NCI-H2029 (cell line): ENCODE data around the gene FEZF1.
"Not testable (repeated sequence)": the region's sequence is repeated elsewhere in the genome, so short reads cannot be mapped to it uniquely, and the experiment has no call there.

Experiments used
- DNase-seq: peaks from one replicate; lab custom pipeline; 2025; lab: John Stamatoyannopoulos, UW

The FEZF1 gene

DNA sequence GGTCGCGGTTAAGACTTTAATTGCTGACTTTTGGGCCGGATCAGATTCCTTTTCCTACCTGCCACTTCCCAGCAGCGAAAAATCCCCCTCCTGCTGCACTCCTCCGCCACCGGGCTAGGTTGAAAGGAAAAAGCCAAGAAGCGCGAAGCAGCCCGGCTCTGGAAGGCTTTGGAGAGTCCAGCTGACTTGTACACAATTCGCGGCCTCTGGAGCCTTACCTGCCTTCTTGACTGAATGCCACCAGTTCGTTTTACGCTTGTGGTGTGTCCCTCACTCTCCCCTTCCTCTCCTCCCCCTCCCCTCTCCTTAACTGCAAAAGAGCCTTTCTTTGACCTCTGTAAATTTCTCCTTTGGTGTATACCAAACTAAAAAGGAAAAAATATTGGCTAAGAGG is 2.7 kb upstream of the FEZF1 start:
- no peak for DNase-seq

DNA sequence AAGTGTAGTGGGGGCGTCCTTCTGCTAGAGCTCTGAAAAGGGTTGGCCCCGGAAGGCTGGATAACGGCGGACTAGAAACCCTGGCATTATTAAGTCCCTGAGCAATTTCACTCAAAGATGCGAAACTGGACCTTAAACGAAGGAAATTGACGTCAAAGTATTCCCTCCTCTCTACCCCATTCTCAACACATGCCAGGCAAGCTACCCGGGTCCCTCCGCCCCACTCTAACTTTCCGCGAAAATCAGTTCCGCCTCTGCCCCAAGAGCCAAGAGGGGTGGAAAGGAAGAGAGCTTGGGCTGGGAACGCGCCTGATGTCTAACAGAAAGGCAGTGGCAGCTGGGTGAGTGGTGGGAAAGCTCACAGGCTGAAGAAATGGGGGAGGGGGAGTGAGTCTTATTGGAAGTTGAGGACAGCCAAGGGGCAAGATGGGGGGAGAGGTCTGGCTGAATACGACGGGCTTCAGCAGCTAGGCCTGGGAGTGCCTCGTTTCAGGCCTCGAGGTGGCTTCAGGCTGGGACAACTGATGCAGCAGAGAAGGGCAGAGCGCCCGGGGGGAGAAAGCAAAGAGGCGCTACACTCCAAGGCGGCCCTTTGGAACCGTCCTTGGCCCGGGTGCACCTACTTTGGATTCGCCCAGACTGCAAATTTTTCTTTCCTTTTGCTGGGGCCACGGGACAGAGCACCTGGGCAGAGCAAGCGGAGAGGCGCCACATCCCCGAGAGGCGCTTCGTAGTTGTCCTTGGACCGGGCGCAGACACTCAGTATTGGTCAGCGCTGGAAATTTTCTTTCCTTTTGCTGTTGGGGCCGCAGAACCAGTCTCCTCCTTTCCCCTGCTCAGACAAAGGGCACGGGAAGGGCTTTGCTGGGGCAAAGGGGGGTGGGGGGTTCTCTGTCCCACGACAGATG is 2.0 kb upstream of the FEZF1 start:
- DNase-seq: no peak

DNA sequence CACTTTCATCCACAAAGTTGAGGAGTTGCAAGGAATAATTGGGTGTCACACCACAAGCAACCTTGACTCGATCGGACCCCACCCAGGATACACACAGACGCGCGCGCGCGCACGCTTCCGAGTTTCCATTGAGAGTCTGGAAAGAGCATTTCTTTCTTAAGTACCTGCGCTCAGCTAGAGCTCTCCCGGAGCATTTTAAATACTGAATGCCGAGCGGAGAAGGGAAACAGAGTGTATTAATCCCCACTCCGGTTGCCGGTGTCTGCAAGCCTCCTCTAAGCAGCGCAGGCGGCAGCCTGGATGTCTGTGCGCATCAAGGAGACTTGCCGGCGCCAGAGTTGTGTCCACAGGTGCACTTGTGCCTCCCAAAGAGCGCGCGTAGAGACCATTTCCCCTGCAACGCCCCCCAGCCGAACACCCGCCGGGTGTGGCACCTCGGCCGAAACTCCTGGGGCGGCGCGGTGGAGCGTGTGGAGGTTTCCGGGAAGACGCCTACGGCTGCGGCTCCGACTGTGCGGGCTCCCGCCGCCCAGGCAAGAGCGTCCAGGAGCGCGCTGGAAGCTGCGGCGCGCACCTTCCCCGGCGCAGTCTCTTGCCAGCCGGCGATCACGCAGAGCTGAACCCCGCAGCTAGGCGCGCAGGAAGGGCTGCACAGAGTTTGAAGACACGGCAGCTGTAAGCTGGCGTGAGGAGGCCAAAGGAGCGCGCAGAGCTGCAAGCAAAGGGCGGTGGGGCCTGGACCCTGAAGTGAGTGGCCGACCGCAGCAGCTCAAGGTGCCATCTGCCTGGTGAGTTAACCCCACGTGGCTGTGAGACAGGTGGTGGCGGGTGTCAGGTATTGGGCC is 1.1 kb upstream of the FEZF1 start:
- peak; percentile 36 for DNase-seq

DNA sequence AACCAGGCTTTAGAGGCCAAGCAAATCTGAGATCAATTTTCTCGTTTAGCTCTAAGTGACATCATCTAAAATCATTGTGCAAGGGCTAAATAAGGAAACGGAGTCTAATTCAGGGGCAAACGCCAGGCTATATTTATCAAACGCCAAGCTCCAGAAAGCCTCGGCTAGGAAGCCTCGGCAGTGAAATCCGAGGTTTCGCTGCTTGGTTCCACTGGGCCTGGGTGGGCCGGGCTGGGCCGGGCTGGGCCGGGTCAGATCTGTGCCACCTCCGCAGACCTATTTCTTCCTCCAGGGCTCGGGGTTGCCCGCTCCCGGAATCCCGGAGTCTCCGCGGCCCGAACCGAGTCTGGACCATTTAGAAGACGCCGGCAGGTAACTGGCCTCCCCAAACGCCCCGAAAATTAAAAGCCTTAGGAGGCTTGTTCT is 459 bp upstream of the FEZF1 start:
- DNase-seq: peak; percentile 28

DNA sequence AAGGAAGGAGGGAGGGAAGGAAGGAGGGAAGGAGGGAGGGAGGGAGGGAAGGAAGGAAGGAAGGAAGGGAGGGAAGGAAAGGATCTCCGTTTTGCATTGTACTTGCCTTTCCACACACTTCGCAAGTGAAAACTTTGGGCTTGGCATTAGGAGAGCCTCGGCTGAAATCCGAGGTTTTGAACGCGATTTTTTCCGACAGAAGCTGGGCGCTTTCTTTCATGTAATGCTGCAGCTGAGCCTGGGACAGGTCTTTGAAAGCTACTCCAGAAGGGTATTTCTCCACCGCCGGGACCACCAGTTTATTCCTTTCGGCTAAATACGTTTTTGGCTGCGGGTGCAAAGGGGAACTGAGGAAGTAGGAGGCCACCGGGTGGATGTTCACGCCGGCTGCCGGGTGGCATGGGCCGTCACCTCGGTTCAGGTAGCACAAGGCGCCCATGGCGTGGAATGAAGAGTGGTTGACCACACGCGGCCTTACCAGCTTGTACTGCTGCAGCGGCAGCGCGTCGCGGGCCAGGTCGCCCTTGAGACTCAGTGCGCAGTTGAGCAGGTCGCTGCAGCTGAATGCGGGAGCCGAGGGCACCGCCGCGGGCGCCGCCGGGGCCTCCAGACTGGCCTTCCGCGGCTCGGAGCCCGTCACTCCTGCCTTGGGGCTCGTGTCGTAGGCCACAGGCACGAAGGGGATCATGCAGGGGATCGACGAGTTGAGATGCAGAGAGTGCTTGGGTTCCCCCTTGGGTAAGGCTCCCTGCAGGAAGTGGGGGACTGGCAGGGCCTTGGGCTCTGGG is 825 bp downstream of the FEZF1 start:
- no peak for DNase-seq

DNA sequence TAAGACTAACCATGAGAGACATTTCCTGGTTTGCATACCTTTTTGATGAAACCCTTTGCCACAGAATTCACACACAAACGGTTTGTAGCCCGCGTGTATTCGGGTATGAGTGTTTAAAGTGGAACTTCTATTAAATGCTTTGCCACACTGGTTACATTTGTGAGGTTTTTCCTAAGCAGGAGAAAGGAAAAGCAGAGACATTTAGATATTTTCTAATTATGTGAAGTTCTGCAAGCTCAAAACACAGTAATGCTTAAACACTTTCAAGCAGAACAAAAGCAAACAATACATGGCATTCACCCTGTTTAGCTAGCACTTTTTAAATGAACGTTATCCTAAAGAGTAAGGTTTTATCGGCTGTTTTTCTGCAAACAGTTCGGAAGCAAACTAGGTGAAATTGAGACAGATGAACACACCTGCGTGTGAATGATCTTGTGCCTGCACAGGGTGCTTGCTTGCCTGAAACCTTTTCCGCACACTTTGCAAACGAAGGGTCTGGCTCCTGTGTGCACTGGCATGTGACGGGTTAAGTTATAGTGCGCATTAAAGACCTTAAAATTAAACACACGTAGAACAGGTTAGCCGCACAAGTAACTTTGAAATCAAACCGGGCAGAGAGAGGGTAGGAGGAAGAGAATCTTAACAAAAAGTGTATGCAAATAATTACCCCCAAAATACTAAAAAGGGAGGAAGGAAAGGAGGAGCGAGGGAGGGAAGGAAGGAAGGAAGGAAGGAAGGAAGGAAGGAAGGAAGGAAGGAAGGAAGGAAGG is 1.6 kb downstream of the FEZF1 start:
- DNase-seq: no peak

DNA sequence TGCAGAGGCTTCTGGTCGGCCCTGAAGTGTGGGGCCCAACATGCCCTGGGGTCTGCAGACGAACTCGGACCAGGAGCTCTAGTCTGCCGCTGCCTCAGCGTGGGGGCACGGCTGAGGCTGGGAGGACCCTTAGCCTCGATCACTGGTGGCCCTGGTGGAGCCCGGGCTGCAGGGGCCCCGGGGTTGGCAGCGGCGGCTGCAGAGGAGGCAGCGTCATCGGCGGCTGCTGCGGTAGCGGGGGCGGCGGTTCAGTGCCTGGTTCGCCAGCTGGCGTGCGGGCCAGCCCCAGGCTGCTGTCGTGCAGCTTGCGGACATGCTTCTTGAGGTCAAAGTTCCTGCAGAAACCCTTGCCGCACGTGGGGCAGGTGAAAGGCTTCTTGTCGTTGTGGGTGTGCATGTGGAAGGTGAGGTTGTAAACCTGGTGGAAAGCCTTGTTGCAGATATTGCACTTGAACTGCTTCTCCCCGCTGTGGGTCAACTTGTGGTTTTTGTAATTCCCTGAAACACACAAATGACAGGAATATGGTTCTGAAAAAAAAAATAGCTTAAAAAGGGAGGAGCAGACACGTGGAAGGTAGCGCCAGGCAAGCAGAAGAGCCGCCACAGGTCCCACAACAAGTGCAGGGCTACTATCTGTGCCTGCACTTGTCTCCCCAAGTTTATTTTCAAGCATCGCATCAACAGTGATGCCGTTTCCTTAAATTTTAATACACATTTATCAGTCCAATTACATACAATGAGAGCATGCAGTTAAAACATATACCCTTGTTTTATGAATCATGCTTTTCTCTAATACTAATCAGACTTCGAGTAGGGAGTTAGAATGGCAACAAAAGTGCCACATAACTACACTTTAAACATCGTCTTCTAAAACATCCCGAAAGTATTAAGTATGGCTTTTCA is 2.4 kb downstream of the FEZF1 start:
- no peak for DNase-seq

DNA sequence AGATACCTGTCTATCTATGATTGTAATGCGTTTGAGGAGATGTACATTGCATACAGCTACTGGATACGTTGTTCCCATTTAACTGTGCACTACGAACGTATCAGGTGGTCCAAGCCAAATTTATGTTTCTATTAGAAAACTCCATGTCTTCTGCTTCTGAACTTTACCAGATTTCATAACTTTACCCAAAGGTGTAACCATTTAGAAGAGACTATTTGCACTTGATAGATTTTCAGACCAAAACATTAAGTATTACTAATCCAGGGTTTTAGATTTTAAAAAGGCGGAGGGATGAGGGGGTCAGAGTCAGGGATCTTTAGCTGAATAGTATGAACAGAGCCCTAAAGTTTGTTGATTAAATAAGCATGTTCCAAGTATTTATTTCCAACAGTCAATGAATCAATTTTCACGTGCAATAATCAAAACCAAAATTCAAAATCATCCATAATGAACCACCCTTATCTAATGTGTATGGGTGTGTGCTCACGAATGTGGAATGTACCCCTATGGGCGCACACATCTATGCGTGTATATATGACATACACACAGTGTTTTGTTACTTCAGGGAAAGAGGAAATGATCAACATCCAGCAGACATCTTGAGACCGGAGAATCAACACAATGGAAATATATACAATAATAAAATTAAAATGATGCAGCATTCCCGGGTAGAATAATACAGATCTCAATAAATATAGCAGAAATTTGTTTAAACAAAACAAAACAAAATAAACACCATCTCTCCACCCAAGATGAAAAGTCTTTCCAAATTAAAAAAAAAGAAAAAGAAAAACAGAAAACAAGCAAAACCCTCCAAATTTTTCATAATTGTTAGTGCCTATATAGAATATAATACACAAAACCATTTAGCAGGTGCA is 3.4 kb downstream of the FEZF1 start:
- DNase-seq: no peak

DNA sequence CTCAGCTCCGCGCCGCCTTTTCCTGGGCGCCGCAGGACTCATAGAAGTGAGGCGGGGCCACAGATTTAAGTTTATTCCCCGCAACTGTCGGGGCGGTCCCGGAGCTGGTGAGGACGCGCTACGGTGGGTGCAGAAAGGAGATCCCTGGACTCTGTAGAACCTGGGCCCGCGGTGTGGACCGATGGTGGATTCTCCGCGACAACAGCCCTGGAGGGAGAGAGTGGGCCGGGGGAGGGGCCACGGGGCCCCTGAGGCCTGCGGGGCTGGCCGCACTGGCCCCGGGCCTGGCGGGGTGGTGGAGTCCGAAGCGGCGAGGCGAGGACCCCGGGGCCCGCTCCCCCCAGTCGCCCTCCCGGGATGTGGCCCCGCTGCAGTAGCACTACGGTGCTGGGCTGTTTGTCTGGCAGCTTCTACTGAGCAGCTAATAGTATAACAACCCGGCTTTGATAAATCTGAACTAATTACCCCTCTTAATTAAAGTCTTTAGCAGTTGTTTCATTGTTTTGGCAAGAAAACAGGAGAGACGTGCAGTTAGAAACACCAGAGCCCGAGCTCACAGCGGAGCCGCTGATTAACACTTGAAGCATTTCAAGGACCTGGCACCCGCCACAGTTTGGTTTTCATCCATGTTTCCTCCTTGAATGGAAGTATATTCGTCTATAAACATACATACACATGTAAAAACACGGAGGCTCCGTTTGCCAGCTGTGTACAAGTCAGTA is 4.2 kb downstream of the FEZF1 start:
- DNase-seq: peak; percentile 32

DNA sequence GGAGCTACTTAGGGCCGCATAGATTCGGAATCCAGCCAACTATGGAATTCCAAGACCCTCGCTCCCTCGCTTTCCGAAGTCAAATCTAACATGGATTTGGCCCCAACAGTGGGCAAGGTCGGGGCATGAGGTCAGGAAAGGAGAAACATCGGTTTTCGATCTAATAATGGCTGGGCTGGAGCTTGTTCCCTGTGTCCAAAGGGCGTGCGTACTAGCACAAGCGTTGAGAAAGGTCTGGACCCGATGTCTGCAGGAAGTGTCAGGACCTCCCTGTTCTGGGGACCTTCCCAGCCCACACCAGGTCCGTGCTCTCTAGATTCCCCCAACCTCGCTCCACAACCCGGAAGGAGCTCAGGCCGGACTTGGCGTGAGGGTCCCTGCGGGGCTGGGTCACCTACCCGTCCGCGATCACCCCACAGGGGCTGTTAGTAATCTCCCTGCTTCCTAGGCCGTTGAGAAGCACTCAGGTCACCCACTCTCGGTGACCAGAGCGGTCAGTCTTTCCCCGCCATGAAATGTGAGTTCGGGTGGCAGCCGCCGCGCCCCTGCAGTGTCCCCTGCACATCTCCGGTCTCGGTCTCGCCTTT is 4.8 kb downstream of the FEZF1 start:
- no peak for DNase-seq

DNA sequence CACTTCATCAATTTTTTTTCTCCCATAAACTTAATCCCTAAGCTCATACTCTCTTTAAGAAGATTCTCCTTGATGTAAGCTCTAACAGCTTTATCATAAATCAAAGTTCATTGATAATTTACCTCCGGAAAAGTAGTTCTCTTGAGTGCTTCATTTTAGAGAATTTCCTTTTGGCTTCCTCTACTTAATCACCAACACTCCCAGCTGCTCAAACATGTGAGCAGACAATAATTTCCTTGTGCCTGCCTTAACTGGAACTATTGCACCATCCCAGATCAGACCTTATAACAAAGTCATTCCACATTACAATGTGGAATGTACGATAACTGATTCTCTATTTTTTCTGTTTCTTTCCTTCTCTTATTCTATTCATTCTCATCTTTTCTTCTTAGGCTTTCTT is 5.9 kb downstream of the FEZF1 start:
- DNase-seq: no peak

DNA sequence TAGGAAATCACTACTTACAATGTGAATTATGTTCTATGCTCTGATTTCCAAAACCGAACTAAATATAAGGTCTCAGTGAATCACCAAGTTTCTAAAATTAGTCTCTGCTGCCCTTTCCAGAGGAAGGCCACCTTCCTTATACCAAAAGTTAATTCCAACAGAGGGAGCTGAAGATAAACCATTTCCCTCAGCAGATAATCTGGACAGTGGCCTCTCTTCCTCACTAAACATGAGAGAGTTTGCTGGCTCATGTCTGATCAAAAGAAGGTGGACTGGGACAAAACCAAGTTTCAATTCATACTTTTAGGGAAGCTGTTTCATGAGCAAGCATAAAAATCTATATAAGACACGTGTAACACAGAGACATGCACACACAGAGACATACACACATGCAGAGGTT is 6.4 kb downstream of the FEZF1 start:
- DNase-seq: no peak

DNA sequence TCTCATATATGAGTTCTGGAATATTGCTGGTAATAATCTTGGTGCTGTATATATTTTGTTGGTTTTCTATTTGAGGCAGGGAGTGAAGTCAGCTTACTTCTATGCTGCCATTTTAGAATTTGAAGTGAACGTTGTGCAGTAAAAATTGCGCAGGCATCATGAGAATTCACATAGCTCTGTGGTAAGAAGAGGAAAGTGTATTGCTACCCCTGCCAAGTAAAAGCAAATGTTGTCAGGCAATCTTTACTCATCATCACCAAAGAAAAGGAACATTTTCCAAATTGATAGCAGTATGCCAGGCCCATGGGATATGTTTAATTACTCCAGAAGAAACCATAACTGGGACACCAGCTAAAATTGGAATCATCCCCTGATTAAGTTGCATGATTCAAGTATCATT is 13.4 kb downstream of the FEZF1 start:
- DNase-seq: no peak

DNA sequence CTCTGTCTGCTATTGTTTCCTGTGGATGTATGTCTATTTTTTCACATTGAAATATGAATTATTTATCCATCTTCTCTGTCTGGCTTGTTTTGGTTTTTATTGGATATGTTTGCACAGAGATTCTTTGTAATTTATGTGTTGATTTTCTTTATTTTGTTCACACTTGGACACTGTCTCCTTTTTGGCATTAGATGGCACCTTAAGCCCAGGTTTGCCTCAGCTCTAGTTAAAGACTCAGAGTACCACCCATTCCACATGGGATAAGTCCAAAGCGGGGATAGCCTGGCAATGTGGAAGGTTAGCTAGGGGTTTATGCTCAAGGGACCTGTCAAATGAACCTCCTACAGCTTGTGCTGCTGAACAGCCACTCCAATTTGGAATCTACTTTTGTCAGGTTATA is 14.1 kb downstream of the FEZF1 start:
- no peak for DNase-seq

DNA sequence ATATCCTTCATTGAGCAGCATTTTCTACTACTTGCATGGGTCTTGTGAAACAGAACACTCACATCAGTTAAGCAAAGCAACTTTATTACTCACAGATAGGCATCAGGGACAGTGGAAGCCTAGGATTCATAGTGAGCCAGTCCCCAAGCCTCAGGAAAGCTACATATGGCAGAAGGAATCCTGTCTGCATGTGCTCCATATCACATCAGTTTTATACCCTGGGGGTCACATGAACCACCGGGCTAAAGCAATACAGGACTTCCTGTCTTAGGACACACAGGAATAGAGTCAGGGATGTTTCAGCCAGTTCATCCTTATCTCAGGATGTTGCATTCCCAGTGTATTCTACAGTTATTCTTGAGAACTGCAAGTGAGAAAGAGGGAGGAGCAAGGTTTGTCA is 15.1 kb downstream of the FEZF1 start:
- DNase-seq: no peak

DNA sequence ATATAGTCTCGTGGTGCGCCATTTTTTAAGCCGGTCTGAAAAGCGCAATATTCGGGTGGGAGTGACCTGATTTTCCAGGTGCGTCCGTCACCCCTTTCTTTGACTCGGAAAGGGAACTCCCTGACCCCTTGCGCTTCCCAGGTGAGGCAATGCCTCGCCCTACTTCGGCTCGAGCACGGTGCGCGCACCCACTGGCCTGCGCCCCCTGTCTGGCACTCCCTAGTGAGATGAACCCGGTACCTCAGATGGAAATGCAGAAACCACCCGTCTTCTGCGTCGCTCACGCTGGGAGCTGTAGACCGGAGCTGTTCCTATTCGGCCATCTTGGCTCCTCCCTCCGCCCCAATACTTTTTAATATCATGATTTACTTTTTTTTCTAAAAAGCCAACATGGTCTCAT is 19.9 kb downstream of the FEZF1 start:
- not testable (repeated sequence) for DNase-seq

DNA sequence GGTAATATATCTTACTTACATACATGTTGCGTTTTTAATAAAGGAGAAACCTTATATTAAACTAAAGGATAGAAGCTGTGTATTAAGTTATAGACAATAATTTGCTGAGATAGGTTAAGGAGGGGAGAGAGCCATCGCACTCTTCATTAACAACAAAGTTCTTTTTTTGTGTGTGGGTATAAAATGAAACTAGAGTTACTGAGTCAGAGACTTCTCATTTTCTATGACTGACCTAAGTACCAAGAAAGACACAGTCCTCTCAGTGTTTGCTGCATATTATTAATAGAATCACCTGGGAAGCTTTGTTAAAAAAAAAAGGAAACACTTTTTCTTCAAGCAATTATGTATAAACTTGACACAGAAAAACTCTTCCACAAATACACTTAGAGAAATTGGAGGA is 31.4 kb downstream of the FEZF1 start:
- no peak for DNase-seq

DNA sequence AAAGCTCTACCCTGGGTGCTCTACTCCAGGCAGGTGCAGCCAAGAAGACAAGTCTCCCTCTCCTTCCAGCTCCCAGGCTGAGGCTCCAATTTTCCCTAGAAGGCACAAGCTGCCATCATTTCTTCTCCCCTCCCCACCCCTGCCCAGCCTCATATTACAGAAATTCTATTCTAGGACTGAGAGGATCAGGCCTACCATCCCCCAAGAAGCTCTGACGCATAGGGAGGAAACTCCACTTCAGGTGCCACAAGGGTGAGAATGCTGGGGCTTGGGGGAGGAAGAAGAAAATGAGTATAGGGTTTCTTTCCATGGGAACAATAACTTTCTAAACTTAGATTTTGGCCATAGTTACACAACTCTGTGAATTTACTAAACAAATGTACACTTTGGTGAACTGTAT is 35.3 kb downstream of the FEZF1 start:
- no peak for DNase-seq
